ENCODE measurements around the gene SZT2.
"Not testable (repeated sequence)": the region's sequence is repeated elsewhere in the genome, so short reads cannot be mapped to it uniquely, and the experiment has no call there.

Gene SZT2

DNA sequence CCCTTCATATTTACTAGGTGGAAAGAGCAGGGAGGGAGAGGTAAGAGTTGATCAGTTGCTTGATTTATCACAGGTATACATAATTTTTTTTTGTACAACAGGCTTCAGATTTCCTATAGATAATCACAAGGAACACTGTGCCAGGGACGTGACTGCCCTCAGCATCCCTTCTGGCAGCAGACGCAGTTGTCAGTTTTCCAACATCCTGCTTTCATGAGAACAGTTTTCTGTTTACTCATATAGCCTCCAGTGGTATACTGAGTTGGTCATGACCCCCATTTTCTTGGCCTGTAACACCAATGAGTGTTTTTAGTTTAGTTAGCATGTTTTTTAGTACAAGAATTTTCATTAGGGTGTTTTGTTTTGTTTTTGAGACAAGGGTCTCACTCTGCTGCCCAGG lies 103.1 kb downstream of the SZT2 start:
- no peak for DNase-seq (ENCODE audit: low read depth)

DNA sequence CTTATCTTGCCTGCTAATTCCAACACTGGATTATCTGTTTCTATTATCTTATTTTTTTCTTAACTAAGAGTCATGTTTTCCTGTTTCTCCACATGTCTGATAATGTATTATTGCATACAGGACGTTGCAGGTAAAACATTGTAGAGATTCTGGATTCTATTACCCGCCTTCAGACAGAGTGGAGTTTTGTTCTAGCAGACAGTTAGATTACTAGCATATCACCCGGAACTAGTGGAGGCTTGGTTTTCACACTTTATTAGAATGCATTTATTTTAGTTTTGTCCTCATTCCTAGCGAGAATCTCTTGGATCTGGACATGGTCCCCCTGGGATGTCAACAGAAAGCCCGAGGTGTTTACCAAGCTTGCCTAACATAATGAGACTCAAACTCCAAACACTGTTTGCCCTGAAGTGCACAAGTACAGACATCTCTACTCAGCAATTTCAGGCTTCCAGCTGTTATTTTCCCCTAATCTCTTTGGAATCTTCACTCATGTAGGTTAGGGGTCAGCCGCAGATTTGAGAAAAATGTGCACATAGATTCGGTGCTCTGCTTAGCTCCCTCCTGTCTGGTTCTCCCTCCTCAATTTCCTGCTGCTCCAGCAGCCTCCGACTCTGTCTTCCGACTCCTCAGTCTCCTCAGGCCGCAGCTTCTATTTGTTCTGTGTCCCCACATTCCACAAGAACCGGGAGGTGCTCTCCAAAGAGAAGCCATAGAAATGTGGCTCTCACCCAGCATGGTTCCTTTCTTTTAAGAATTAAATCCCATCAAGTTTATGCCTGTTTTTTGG lies 104.2 kb downstream of the SZT2 start:
- no peak for DNase-seq (ENCODE audit: low read depth)

DNA sequence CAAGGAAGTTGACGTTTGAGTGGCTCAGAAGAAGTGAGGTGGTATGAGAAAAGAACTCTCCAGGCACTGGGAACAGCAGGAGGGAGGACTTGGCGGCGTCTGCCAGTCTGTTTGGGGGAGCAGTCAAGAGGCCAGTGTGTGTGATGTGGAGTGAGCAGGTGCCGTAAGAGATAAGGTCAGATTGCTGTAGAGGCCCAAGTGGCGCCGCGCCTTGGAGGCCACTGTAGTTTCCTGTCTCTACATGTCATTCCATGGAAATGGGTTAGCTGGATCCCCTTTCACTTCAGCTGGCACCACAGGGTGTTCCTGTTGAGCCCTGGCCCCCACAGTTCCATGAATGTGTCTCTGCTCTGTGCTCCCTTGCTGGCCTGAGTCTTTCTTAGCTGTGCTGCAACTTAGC lies 105.5 kb downstream of the SZT2 start:
- no peak for DNase-seq (ENCODE audit: low read depth)

DNA sequence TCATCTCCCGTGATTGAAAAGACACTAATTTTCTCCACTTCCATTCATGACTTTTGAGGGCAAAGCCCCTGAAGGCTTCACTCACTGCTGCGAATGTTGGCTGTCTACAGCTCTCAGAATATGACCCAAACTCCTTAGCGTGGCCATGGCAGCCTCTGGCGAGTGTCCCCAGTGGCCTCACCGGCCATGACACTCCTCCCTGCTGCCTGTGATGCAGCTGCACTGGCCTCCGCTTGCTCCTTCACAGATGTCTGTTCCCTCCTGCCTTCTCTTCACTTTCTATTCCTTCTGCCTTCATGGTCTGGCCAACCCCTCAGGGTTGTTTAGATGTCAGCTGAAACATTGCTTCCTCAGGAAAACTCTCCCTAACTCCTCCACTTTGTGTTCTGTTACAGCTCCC lies 110.2 kb downstream of the SZT2 start:
- no peak for DNase-seq (ENCODE audit: low read depth)

DNA sequence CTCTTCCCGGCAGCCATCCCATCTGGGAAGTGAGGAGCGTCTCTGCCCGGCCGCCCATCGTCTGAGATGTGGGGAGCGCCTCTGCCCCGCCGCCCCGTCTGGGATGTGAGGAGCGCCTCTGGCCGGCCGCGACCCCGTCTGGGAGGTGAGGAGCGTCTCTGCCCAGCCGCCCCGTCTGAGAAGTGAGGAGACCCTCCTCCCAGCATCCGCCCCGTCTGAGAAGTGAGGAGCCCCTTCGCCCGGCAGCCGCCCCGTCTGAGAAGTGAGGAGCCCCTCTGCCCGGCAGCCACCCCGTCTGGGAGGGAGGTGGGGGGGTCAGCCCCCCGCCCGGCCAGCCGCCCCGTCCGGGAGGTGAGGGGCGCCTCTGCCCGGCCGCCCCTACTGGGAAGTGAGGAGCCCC lies 112.1 kb downstream of the SZT2 start:
- DNase-seq (ENCODE audit: low read depth) = not testable (repeated sequence)

DNA sequence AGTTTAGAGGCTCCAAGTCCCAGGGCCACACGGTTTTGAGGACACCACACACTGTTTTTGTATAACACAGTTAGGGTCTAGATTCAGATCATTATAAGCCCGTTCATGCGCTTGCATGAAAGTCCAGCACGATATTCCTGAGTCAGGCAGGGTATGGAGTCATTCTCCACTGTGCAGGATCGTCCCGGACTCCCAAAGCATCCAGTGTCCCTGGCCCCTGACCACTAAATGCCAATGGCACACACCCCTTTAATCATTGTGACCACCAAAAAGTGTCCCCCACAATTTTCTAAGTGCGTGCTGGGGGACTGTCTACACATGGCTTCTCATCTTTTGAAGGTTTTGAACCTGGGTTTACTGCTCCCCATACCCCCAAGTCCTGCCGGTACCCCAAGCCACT lies 113.8 kb downstream of the SZT2 start:
- no peak for DNase-seq (ENCODE audit: low read depth)
